UCSD-AML1 (cell line): Measurements from ENCODE around the gene C6orf52.
A peak's percentile ranks its signal among the peaks of the same experiment; 100 is the strongest.
"Not testable (repeated sequence)": the region's sequence is repeated elsewhere in the genome, so short reads cannot be mapped to it uniquely, and the experiment has no call there.

ENCODE experiments used
- DNase-seq: peaks from one replicate; lab custom pipeline; 2025; ENCODE audit not compliant: unreplicated experiment; lab: John Stamatoyannopoulos, UW

The C6orf52 gene

DNA sequence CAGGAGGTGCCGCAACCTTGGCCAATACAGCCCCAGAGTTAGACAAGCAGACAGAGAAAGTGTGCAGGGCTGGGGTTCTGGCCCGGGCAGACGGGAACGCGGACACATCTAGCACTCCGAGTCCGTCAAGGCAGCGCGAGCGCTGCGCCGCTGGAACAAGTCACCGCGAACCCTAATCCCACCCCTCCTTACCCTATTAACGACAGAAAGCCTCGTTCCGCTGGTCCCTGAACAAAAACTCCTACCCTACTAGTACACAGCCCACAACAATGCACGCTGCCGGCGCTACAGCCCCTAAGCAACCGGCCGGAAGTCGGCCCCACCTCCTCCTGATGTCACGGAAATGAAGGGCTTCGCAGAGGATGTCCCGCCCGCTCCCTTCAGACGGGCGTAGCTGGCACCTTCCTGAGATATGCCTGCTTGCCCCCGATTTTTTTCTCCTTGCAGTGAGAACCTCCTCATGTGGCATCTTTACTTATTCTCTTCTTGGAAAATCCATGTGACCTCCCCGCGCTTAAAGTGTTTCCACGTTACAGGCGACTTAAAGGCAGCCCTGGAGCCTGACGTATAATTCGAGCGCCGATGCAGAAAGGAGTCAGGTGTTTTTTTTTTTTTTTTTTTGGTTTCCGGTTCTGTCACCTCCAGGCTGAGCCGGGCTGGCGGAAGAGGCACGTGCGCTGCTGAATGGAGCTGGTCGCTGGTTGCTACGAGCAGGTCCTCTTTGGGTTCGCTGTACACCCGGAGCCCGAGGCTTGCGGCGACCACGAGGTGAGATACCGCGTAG, at the start of gene C6orf52, which contains the start of gene PAK1IP1:
TSS of gene C6orf52 (minus strand) at position 315 of the 784 bp plus-strand sequence. CDS start 7,066 bp downstream, outside the sequence.
TSS of gene PAK1IP1 (plus strand) at position 671 of the 784 bp plus-strand sequence. CDS start at position 685, 14 bp downstream.
- peak; percentile 91 for DNase-seq

DNA sequence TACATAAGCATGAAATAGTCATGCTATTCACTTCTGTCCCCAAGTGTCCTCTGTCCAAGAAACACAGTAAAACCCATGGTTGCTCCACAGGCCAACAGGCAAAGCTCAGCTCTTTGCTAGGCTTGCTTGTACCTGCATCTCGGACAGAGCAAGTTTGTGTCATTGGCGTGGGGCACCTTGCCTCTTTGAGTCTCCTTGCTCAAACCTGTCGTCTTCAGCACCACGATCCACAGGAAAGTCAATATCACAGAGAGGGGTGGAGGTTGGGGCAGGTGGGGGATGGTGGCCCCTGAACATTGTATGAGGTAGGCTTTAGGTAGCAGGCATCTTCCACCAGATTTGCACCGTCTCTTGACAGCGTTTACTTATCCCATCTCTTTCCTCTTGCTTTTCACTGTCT, 49.1 kb upstream of the C6orf52 start:
- DNase-seq: no peak

- no peak for DNase-seq
These were observed 47.8 kb upstream of the C6orf52 start for GRCh38 chr6:10742251-10742650.

DNA sequence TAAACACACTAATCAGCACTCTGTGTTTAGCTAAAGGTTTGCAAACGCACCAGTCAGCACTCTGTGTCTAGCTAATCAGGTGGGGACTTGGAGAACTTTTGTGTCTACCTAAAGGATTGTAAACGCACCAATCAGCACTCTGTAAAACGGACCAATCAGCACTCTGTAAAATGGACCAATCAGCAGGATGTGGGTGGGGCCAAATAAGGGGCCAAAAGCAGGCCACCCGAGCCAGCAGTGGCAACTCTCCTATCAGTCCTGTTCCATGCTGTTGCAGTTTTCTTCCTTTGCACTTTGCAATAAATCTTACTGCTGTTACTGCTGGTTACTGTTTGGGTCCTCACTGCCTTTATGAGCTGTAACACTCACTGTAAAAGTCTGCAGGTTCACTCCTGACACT, 47.2 kb upstream of the C6orf52 start:
- not testable (repeated sequence) for DNase-seq

DNA sequence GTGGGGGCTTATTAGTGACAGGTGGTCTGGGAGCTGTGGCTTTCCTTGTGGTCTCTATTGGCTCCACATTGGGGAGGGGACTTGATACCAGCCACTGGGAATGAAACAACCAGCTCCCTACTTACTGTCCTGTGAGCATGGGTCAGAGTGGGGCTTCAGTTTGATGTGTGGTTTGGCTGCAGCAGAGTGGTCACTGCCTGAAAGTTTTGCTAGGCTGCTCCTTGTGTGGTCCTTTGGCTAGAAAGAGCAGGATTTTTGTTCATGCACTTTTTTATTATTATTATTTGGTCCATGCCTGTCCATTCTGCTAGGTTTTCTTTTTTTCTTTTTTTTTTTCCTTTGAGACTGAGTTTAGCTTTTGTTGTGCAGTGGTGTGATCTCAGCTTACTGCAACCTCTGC, 45.6 kb upstream of the C6orf52 start:
- DNase-seq: no peak

GRCh38 chr6:10736731-10737130, 42.3 kb upstream of the C6orf52 start:
- DNase-seq: no peak

GRCh38 chr6:10733863-10734262, 39.4 kb upstream of the C6orf52 start:
- no peak for DNase-seq

GRCh38 chr6:10733151-10733715, 38.8 kb upstream of the C6orf52 start:
- no peak for DNase-seq

DNA sequence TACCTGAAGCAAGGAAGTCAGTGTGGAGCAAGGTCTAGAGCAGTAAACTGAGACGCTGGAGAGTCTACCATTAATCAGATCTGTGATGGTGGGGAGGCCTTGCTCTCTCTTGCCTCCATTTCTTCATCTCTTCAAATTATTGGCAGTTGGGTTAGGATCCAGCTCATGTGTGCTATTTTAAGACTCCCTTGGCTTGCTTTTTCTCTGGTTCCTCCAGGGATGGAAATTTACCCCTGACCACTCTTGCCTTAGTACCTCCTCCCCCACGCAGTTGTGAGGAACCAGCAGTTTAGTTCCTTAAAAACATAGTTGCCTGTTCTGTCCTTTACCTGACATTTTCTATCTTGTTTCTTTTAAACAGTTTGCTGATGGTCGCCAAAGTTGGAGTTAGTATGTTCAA, 35.8 kb upstream of the C6orf52 start:
- DNase-seq: no peak

DNA sequence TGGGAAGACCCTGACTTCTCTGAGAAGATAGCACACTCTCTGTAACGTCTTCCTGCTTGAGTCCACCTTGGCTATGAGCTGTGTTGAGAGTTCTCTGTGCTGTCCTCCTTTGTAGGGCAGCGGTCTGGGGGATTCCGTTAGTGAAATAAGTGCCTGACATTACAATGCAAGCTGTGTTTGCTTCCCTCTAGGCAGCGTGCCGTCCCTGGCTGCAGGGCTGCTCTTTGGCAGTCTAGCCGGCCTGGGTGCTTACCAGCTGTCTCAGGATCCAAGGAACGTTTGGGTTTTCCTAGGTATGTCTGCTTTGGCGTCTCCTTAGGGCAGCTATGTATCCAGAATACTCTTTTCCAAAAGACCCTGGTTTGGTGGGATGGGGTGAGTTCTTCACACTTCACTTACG, 31.3 kb upstream of the C6orf52 start:
- no peak for DNase-seq

- DNase-seq: no peak
These were observed 30.6 kb upstream of the C6orf52 start for GRCh38 chr6:10725044-10725443.

DNA sequence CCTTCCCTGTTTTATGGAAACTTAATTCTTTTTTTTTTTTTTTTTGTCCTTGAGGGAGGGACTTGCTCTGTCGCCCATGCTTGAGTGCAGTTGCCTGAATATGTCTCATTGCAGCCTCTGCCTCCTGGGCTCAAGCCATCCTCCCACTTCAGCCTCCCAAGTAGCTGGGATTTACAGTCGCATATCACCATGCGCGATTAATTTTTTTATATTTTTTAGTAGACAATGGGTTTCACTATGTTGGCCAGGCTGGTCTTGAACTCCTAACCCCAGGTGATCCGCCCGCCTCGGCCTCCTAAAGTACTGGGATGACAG, 29.1 kb upstream of the C6orf52 start:
- DNase-seq: no peak

GRCh38 chr6:10722820-10723566, 28.6 kb upstream of the C6orf52 start, which contains the start of gene TMEM14C:
TMEM14C (plus strand) TSS chr6:10723070; CDS start chr6:10724614, 1,544 bp downstream.
- peak; percentile 97 for DNase-seq

DNA sequence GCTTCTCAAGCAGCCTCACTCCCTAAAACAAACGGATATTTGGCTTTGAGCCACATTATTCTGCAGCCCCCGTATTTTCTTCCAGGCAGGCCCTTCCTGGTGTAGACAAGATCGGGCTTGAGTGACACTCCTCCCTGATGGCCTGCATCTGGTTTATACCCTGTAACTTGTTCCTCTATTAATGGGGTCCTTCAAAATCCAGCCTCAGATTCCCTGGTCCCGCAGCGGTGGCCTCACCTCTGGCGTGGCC, 28.1 kb upstream of the C6orf52 start:
- no peak for DNase-seq

DNA sequence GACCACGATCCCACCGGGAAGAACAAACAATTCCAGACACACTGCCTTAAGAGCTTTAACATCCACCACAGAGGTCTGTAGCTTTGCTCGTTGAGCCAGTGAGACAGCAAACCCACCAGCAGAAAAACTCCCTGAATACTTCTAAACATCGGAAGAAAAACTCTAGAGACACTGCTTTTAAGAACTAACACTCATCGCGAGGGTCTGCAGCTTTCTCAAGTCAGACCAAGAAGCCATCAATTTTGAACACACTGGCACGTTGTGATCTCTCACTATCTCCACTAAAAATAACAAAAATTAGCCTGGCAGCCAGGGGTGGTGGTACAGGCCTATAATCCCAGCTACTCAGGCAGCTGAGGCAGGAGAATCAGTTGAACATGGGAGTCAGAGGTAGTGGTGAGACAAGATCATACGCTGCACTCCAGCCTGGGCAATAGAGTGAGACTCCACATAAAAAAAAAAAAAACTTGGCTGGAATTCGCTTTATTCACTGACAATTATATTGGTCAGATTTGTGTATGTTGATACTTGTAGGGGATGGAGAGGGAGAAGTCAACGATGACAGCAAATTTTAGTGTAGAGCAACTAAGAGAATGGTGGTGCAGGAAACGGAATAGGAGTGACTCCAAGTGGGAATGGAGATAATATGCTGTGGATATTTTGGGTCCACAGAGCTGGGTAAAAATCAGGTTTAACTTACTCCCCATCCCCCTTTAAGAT, 27.6 kb upstream of the C6orf52 start:
- DNase-seq: no peak

DNA sequence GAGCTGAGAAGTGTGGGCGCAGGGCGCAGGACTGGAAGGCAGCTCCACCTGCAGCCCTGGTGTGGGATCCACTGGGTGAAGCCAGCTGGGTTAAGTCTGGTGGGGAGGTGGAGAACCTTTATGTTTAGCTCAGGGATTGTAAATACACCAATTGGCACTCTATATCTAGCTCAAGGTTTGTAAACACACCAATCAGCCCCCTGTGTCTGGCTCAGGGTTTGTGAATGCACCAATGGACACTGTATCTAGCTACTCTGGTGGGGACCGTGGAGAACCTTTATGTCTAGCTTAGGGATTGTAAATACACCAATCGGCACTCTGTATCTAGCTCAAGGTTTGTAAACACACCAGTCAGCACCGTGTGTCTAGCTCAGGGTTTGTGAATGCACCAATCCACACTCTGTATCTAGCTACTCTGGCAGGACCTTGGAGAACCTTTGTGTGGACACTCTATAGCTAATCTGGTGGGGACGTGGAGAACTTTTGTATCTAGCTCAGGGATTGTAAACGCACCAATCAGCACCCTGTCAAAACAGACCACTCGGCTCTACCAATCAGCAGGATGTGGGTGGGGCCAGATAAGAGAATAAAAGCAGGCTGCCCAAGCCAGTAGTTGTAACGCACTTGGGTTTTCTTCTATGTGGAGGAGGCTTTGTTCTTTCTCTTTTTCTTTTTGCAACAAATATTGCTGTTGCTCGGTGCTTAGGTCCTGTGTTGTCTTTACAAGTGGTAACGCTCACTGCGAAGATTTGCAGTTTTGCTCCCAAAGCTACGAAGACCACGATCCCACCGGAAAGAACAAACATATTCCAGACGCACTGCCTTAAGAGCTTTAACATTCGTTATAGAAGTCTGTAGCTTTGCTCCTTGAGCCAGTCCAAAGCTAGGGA, 26.8 kb upstream of the C6orf52 start:
- not testable (repeated sequence) for DNase-seq

DNA sequence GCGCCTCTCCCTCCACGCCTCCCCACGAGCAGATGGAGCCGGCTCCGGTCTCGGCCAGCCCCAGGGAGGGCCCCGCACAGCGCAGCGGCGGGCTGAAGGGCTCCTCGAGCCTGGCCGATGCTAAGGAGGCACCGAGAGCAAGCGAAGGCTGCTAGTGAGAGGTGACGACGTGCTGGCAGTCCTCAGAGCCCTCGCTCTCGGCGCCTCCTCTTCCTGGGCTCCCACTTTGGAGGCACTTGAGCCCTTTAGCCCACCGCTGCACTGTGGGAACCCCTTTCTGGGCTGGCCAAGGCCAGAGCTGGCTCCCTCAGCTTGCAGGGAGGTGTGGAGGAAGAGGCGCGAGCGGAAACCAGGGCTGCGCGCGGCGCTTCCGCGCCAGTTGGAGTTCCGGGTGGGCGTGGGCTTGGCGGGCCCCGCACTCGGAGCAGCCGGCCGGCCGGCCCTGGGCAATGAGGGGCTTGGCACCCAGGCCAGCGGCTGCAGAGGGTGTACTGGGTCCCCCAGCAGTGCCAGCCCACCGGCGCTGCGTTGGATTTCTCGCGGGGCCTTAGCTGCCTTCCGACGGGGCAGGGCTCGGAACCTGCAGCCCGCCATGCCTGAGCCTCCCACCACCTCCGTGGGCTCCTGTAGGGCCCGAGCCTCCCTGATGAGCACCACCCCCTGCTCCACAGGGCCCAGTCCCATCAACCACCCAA, 26.0 kb upstream of the C6orf52 start:
- DNase-seq: peak; percentile 59

DNA sequence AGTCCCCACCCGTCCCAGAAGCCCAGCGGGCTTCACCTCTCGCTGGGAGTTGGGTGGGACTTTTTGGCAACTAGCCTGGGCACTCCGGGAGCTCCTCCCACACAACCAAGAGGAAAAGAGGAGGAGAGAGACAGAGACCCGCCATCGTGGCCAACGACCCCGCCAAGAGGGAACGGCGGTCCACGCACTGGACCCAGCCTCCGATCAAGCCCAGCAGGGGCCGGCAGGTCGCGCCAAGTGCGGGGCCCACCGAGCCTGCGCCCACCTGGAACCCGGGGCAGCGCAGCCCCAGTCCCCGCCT, 25.5 kb upstream of the C6orf52 start:
- DNase-seq: no peak

- DNase-seq: no peak
These were observed 25.0 kb upstream of the C6orf52 start for GRCh38 chr6:10719296-10719963.

DNA sequence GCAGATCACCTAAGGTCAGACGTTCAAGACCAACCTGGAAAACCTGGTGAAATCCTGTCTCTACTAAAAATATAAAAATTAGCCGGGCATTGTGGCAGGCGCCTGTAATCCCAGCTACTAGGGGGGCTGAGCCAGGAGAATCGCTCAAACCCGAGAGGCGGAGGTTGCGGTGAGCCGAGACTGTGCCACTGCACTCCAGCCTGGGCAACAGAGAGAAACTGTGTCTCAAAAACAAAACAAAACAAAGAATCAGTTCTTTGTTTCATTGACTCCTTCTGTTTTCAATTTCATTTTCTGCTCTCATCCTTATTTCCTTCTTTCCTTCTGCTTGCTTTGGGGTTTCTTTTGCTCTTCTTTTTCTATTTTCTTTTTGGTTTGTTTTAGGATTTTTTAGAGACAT, 19.5 kb upstream of the C6orf52 start:
- no peak for DNase-seq
